ENCODE measurements around the gene COL25A1.
"Not testable (repeated sequence)": the region's sequence is repeated elsewhere in the genome, so short reads cannot be mapped to it uniquely, and the experiment has no call there.

- not testable (repeated sequence) for TF ChIP-seq POLR2A, POLR2AphosphoS5 (IDR thresholded peaks at IDR 0.05; ENCODE audit: low read depth, low read length)
Measured at GRCh38 chr4:108933925-108934324, 368.5 kb downstream of the COL25A1 start.

All from GM12892 (cell line).